HG03103 (cell line): ENCODE data around the gene ZNF148.

Source experiments
- ATAC-seq: cut with Tn5 transposase; IDR thresholded peaks from one replicate; pipeline ENCODE4 v1.9.1; 2021; ENCODE audit warnings: low read depth; ENCODE audit not compliant: unreplicated experiment

Gene ZNF148

GRCh38 chr3:125231895-125232294 is 143.2 kb downstream of the ZNF148 start:
- no peak for ATAC-seq

GRCh38 chr3:125229707-125230106 is 145.4 kb downstream of the ZNF148 start:
- no peak for ATAC-seq

- ATAC-seq: no peak
Measured at GRCh38 chr3:125229168-125229567, 146.0 kb downstream of the ZNF148 start.

GRCh38 chr3:125221831-125222230 is 153.3 kb downstream of the ZNF148 start:
- ATAC-seq: no peak

- no peak for ATAC-seq
Measured at GRCh38 chr3:125220727-125221429, 154.2 kb downstream of the ZNF148 start.

- ATAC-seq: no peak
Measured at GRCh38 chr3:125220183-125220582, 154.9 kb downstream of the ZNF148 start.

- no peak for ATAC-seq
Measured at GRCh38 chr3:125219261-125219701, 155.8 kb downstream of the ZNF148 start.

GRCh38 chr3:125214738-125215137 is 160.4 kb downstream of the ZNF148 start:
- no peak for ATAC-seq

- no peak for ATAC-seq
Measured at GRCh38 chr3:125213946-125214542, 161.1 kb downstream of the ZNF148 start.

- ATAC-seq: no peak
Measured at GRCh38 chr3:125213364-125213755, 161.8 kb downstream of the ZNF148 start.

- ATAC-seq: no peak
Measured at GRCh38 chr3:125212509-125213363, 162.4 kb downstream of the ZNF148 start, which contains the start of gene SLC12A8. Gene SLC12A8 (minus strand): TSS chr3:125212748. CDS start chr3:125211349, 1,399 bp downstream.

GRCh38 chr3:125212091-125212508 is 163.0 kb downstream of the ZNF148 start:
- no peak for ATAC-seq

GRCh38 chr3:125211523-125212090 is 163.5 kb downstream of the ZNF148 start:
- no peak for ATAC-seq

- ATAC-seq: no peak
Measured at GRCh38 chr3:125207949-125208568, 167.1 kb downstream of the ZNF148 start.

GRCh38 chr3:125207507-125207906 is 167.6 kb downstream of the ZNF148 start:
- no peak for ATAC-seq

GRCh38 chr3:125206934-125207333 is 168.2 kb downstream of the ZNF148 start:
- ATAC-seq: no peak

- no peak for ATAC-seq
Measured at GRCh38 chr3:125203731-125204130, 171.4 kb downstream of the ZNF148 start.

GRCh38 chr3:125202197-125202596 is 172.9 kb downstream of the ZNF148 start:
- no peak for ATAC-seq

- no peak for ATAC-seq
Measured at GRCh38 chr3:125200731-125201139, 174.4 kb downstream of the ZNF148 start.

- no peak for ATAC-seq
Measured at GRCh38 chr3:125194849-125195601, 180.1 kb downstream of the ZNF148 start.
